Heart left ventricle (tissue), 13 donors: ENCODE results near the gene PSMB1.

Experiments used
- POLR2A ChIP-seq, 2 donors: fragments of 450-650 bp; IDR thresholded peaks; one replicate each; pipeline ENCODE4 v1.6.1; 2017; ENCODE audit warnings: antibody characterized with exemption in 2 of 2, mild to moderate bottlenecking in 2 of 2, moderate library complexity in 2 of 2
- TF ChIP-seq, protein P1 (sequence below), 12 donors: fragments of 200-600 bp; sonication (generic) in 4 of 12; IDR thresholded peaks; one replicate each; pipeline versions ENCODE4 v1.5.0 to v1.8.0; 2018 to 2022; ENCODE audit warnings: antibody characterized with exemption in 12 of 12, mild to moderate bottlenecking in 5 of 12
- donor health status: ischemic (EF 13 %, LVEDD 7.1; RV severe dilation, severe dysfunction).
- donor health status: DM: no; HTN: yes; CAD: no.
- donor health status: DM: no; HTN: no; CAD: no.
- donor health status: ischemic (EF 25% LVEDD 6.9; RV normal size, moderate dysfunction).
- donor health status: ischemic (EF 25% LVEDD 5.7; RV mildly dilated, moderate dysfunction).
- donor health status: ischemic (EF 35%, LVEDD 5.7; RV mildly dilated, moderate dysfunction).
- donor health status: nonischemic (EF 11% LVEDD 7.7; RV severe dilation, severe dysfunction).
- donor health status: DM: yes; HTN: yes; CAD: no.
- donor health status: PGD.
- donor health status: ischemic (EF 29% LVEDD 5.4; RV normal size, mild dysfunction).
- donor health status: nonischemic (EF 23%, LVEDD 6.1; RV moderate dilation, normal function).

DNA sequence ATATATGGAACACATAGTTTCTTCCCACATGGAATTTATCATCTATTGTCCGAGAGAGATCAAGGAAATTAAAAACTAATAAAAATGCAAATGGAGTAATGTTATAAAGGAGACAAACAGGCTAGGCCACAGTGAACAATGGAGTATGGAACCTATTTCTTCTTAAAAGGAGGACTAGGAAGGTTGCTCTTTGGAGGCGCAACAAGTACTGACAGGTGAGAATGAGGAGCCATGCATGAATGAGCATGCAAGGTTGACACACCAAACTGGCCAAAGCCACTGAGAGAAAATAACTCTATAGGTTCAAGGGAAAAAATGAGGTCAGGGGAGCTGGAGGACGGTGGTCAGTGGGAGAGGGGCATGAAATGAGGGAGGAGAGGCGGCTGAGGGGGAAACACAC is 40.9 kb downstream of the PSMB1 start:
- TF ChIP-seq, protein P1, sequence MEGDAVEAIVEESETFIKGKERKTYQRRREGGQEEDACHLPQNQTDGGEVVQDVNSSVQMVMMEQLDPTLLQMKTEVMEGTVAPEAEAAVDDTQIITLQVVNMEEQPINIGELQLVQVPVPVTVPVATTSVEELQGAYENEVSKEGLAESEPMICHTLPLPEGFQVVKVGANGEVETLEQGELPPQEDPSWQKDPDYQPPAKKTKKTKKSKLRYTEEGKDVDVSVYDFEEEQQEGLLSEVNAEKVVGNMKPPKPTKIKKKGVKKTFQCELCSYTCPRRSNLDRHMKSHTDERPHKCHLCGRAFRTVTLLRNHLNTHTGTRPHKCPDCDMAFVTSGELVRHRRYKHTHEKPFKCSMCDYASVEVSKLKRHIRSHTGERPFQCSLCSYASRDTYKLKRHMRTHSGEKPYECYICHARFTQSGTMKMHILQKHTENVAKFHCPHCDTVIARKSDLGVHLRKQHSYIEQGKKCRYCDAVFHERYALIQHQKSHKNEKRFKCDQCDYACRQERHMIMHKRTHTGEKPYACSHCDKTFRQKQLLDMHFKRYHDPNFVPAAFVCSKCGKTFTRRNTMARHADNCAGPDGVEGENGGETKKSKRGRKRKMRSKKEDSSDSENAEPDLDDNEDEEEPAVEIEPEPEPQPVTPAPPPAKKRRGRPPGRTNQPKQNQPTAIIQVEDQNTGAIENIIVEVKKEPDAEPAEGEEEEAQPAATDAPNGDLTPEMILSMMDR (IDR thresholded peaks at IDR 0.05) = no peak
- TF ChIP-seq POLR2A (IDR thresholded peaks at IDR 0.05) = no peak
